ENCODE results near the gene USP28. TPM values are rescaled to one million over a fixed set of nuclear protein-coding genes. Genes with fewer than 3 reads are reported as not detected.
"Not testable (repeated sequence)": the region's sequence is repeated elsewhere in the genome, so short reads cannot be mapped to it uniquely, and the experiment has no call there.

Gene USP28
- total RNA-seq, 1 experiment from 2014 or later: 45.6 TPM

GRCh38 chr11:113881856-113882255 lies 6.5 kb upstream of the USP28 start:
- no peaks in the 10 kb centered on the region for H3K36me3 ChIP-seq (ENCODE audit: insufficient read depth, low read length)
- no peaks in the 10 kb centered on the region for H3K9me3 ChIP-seq (ENCODE audit: low read length)
- H3K9ac ChIP-seq (ENCODE audit: low read length): no peak overlapping the region
- DNase-seq: no peak
- H3K27me3 ChIP-seq (ENCODE audit: low read length): no peaks in the 10 kb centered on the region
- H3K27ac ChIP-seq (ENCODE audit: low read length): no peak overlapping the region
- no peaks in the 10 kb centered on the region for H3K9me2 ChIP-seq (replicated peaks; ENCODE audit: insufficient read depth, low read length)
- no peak overlapping the region for H3K4me3 ChIP-seq (ENCODE audit: low read length)
- H4K20me1 ChIP-seq (ENCODE audit: insufficient read depth, low read depth, low read length): no peaks in the 10 kb centered on the region
- no peak overlapping the region for H3K4me2 ChIP-seq (ENCODE audit: low read depth, low read length, poor library complexity, severe bottlenecking)
- no peak overlapping the region for H2AFZ ChIP-seq (ENCODE audit: low read length)
- H3K79me2 ChIP-seq (ENCODE audit: low read length): no peaks in the 10 kb centered on the region
- H3K4me1 ChIP-seq (ENCODE audit: low read length): peaks cover 10% of the 10 kb centered on the region

GRCh38 chr11:113880971-113881370 lies 5.6 kb upstream of the USP28 start:
- Histone ChIP-seq H3K4me1 (ENCODE audit: low read length) (peaks cover 11% of the 10 kb centered on the region), H4K20me1 (ENCODE audit: insufficient read depth, low read depth, low read length) (no peaks in the 10 kb centered on the region), H3K79me2 (ENCODE audit: low read length) (no peaks in the 10 kb centered on the region), H3K27me3 (ENCODE audit: low read length) (no peaks in the 10 kb centered on the region), H3K9me3 (ENCODE audit: low read length) (no peaks in the 10 kb centered on the region), H3K9me2 (replicated peaks; ENCODE audit: insufficient read depth, low read length) (no peaks in the 10 kb centered on the region), H3K4me2 (ENCODE audit: low read depth, low read length, poor library complexity, severe bottlenecking) (no peak overlapping the region), H2AFZ (ENCODE audit: low read length) (no peak overlapping the region), H3K4me3 (ENCODE audit: low read length) (no peak overlapping the region), H3K27ac (ENCODE audit: low read length) (no peak overlapping the region), H3K9ac (ENCODE audit: low read length) (no peak overlapping the region), H3K36me3 (ENCODE audit: insufficient read depth, low read length) (no peaks in the 10 kb centered on the region)
- DNase-seq: no peak

- not testable (repeated sequence) for H3K36me3 ChIP-seq (ENCODE audit: insufficient read depth, low read length); H3K4me2 ChIP-seq (ENCODE audit: low read depth, low read length, poor library complexity, severe bottlenecking); DNase-seq
These were observed 4.1 kb upstream of the USP28 start for GRCh38 chr11:113879446-113879845.

GRCh38 chr11:113877670-113878055 lies 2.3 kb upstream of the USP28 start:
- Histone ChIP-seq H3K9me3 (ENCODE audit: low read length) (no peaks in the 10 kb centered on the region), H3K27ac (ENCODE audit: low read length) (no peak overlapping the region), H3K9ac (ENCODE audit: low read length) (no peak overlapping the region), H3K4me3 (ENCODE audit: low read length) (no peak overlapping the region), H3K4me2 (ENCODE audit: low read depth, low read length, poor library complexity, severe bottlenecking) (no peak overlapping the region), H3K36me3 (ENCODE audit: insufficient read depth, low read length) (no peaks in the 10 kb centered on the region), H3K4me1 (ENCODE audit: low read length) (peaks cover 30% of the 10 kb centered on the region), H2AFZ (ENCODE audit: low read length) (no peak overlapping the region), H3K27me3 (ENCODE audit: low read length) (no peaks in the 10 kb centered on the region), H4K20me1 (ENCODE audit: insufficient read depth, low read depth, low read length) (no peaks in the 10 kb centered on the region), H3K9me2 (replicated peaks; ENCODE audit: insufficient read depth, low read length) (no peaks in the 10 kb centered on the region), H3K79me2 (ENCODE audit: low read length) (peaks cover 17% of the 10 kb centered on the region)
- no peak for DNase-seq

More at GRCh38 chr11:113879446-113879845, 4.1 kb upstream of the USP28 start:
- not testable (repeated sequence) for H3K9ac ChIP-seq (ENCODE audit: low read length); H3K4me3 ChIP-seq (ENCODE audit: low read length); H3K79me2 ChIP-seq (ENCODE audit: low read length); H3K27ac ChIP-seq (ENCODE audit: low read length); H3K9me2 ChIP-seq (replicated peaks; ENCODE audit: insufficient read depth, low read length); H2AFZ ChIP-seq (ENCODE audit: low read length); H3K9me3 ChIP-seq (ENCODE audit: low read length); H3K27me3 ChIP-seq (ENCODE audit: low read length); H4K20me1 ChIP-seq (ENCODE audit: insufficient read depth, low read depth, low read length)
- peaks cover 15% of the 10 kb centered on the region for H3K4me1 ChIP-seq (ENCODE audit: low read length)

- DNase-seq: no peak
These were observed 1.7 kb upstream of the USP28 start for GRCh38 chr11:113876798-113877669.

GRCh38 chr11:113876074-113876797 lies 864 bp upstream of the USP28 start:
- Histone ChIP-seq H2AFZ (ENCODE audit: low read length) (peak overlapping the region; percentile 66; the same call in 1 of the 2 replicates), H3K79me2 (ENCODE audit: low read length) (peaks cover 24% of the 10 kb centered on the region), H4K20me1 (ENCODE audit: insufficient read depth, low read depth, low read length) (no peaks in the 10 kb centered on the region), H3K36me3 (ENCODE audit: insufficient read depth, low read length) (no peaks in the 10 kb centered on the region), H3K27ac (ENCODE audit: low read length) (peak overlapping the region; percentile 37; the same call in 1 of the 2 replicates), H3K9me2 (replicated peaks; ENCODE audit: insufficient read depth, low read length) (no peaks in the 10 kb centered on the region), H3K9me3 (ENCODE audit: low read length) (no peaks in the 10 kb centered on the region), H3K4me2 (ENCODE audit: low read depth, low read length, poor library complexity, severe bottlenecking) (peak overlapping the region; percentile 74), H3K27me3 (ENCODE audit: low read length) (no peaks in the 10 kb centered on the region), H3K4me1 (ENCODE audit: low read length) (peaks cover 35% of the 10 kb centered on the region), H3K4me3 (ENCODE audit: low read length) (peak overlapping the region; percentile 74), H3K9ac (ENCODE audit: low read length) (peak overlapping the region; percentile 83)
- DNase-seq: peak; percentile 49

More at GRCh38 chr11:113876798-113877669, 1.7 kb upstream of the USP28 start:
- Histone ChIP-seq H3K9ac (ENCODE audit: low read length) (no peak overlapping the region), H2AFZ (ENCODE audit: low read length) (no peak overlapping the region), H3K4me1 (ENCODE audit: low read length) (peaks cover 31% of the 10 kb centered on the region), H3K36me3 (ENCODE audit: insufficient read depth, low read length) (no peaks in the 10 kb centered on the region), H3K4me2 (ENCODE audit: low read depth, low read length, poor library complexity, severe bottlenecking) (no peak overlapping the region), H3K27me3 (ENCODE audit: low read length) (no peaks in the 10 kb centered on the region), H3K79me2 (ENCODE audit: low read length) (peaks cover 21% of the 10 kb centered on the region), H4K20me1 (ENCODE audit: insufficient read depth, low read depth, low read length) (no peaks in the 10 kb centered on the region), H3K9me2 (replicated peaks; ENCODE audit: insufficient read depth, low read length) (no peaks in the 10 kb centered on the region), H3K27ac (ENCODE audit: low read length) (no peak overlapping the region), H3K9me3 (ENCODE audit: low read length) (no peaks in the 10 kb centered on the region), H3K4me3 (ENCODE audit: low read length) (no peak overlapping the region)

- peak overlapping the region; percentile 77 for H3K9ac ChIP-seq (ENCODE audit: low read length)
- no peaks in the 10 kb centered on the region for H3K9me2 ChIP-seq (replicated peaks; ENCODE audit: insufficient read depth, low read length)
- H3K4me3 ChIP-seq (ENCODE audit: low read length): peak overlapping the region; percentile 73
- DNase-seq: peak; percentile 57
- H3K4me2 ChIP-seq (ENCODE audit: low read depth, low read length, poor library complexity, severe bottlenecking): peak overlapping the region; percentile 86
- no peaks in the 10 kb centered on the region for H4K20me1 ChIP-seq (ENCODE audit: insufficient read depth, low read depth, low read length)
- H3K9me3 ChIP-seq (ENCODE audit: low read length): no peaks in the 10 kb centered on the region
- H3K27ac ChIP-seq (ENCODE audit: low read length): no peak overlapping the region
- no peaks in the 10 kb centered on the region for H3K27me3 ChIP-seq (ENCODE audit: low read length)
- no peaks in the 10 kb centered on the region for H3K36me3 ChIP-seq (ENCODE audit: insufficient read depth, low read length)
- peaks cover 42% of the 10 kb centered on the region for H3K4me1 ChIP-seq (ENCODE audit: low read length)
- H2AFZ ChIP-seq (ENCODE audit: low read length): peak overlapping the region; percentile 28; the same call in 1 of the 2 replicates
- H3K79me2 ChIP-seq (ENCODE audit: low read length): peaks cover 36% of the 10 kb centered on the region
These were observed 665 bp downstream of the USP28 start for GRCh38 chr11:113874581-113875233.

GRCh38 chr11:113874096-113874495 lies 1.3 kb downstream of the USP28 start:
- Histone ChIP-seq H3K9me2 (replicated peaks; ENCODE audit: insufficient read depth, low read length) (no peaks in the 10 kb centered on the region), H3K4me2 (ENCODE audit: low read depth, low read length, poor library complexity, severe bottlenecking) (peak overlapping the region; percentile 86), H3K4me3 (ENCODE audit: low read length) (peak overlapping the region; percentile 73), H3K4me1 (ENCODE audit: low read length) (peaks cover 42% of the 10 kb centered on the region), H3K79me2 (ENCODE audit: low read length) (peaks cover 38% of the 10 kb centered on the region), H3K9me3 (ENCODE audit: low read length) (no peaks in the 10 kb centered on the region), H3K36me3 (ENCODE audit: insufficient read depth, low read length) (no peaks in the 10 kb centered on the region), H3K27ac (ENCODE audit: low read length) (no peak overlapping the region), H3K9ac (ENCODE audit: low read length) (peak overlapping the region; percentile 77), H2AFZ (ENCODE audit: low read length) (no peak overlapping the region), H3K27me3 (ENCODE audit: low read length) (no peaks in the 10 kb centered on the region), H4K20me1 (ENCODE audit: insufficient read depth, low read depth, low read length) (no peaks in the 10 kb centered on the region)
- DNase-seq: no peak
